ENCODE results near the gene TMEM120A.

Gene TMEM120A

GRCh38 chr7:75992083-75992755, 2.2 kb downstream of the TMEM120A start:
- in situ Hi-C loops (cut with HindIII; ENCODE audit: low pct_ligation_motif_present, low sequenced_read_pairs), result no loop called here
- H3K36me3 ChIP-seq (replicated peaks), result peaks cover 6% of the 10 kb centered on the region
- H3K27ac ChIP-seq, result no peak overlapping the region
- H3K27me3 ChIP-seq (replicated peaks), result no peaks in the 10 kb centered on the region
- no peak for TF ChIP-seq CTCF (IDR thresholded peaks at IDR 0.05; ENCODE audit: low read depth, low read length, missing control alignments)
- H3K4me3 ChIP-seq (ENCODE audit: low read depth, low read length), result no peak overlapping the region
- DNase-seq, result no peak

GRCh38 chr7:75991531-75992082, 2.8 kb downstream of the TMEM120A start:
- Histone ChIP-seq H3K36me3 (replicated peaks) (peaks cover 12% of the 10 kb centered on the region), H3K27ac (no peak overlapping the region), H3K27me3 (replicated peaks) (no peaks in the 10 kb centered on the region), H3K4me3 (ENCODE audit: low read depth, low read length) (no peak overlapping the region)
- DNase-seq, result no peak
- in situ Hi-C loops (cut with HindIII; ENCODE audit: low pct_ligation_motif_present, low sequenced_read_pairs), result no loop called here
- no peak for TF ChIP-seq CTCF (IDR thresholded peaks at IDR 0.05; ENCODE audit: low read depth, low read length, missing control alignments)

- no peak for TF ChIP-seq CTCF (IDR thresholded peaks at IDR 0.05; ENCODE audit: low read depth, low read length, missing control alignments)
- peaks cover 28% of the 10 kb centered on the region for H3K36me3 ChIP-seq (replicated peaks)
Observed at GRCh38 chr7:75989500-75990388, 4.7 kb downstream of the TMEM120A start.

GRCh38 chr7:75988568-75989499, 5.6 kb downstream of the TMEM120A start:
- peaks cover 35% of the 10 kb centered on the region for H3K36me3 ChIP-seq (replicated peaks)

More at GRCh38 chr7:75989500-75990388, 4.7 kb downstream of the TMEM120A start:
- no peaks in the 10 kb centered on the region for H3K27me3 ChIP-seq (replicated peaks)
- no peak for DNase-seq
- H3K4me3 ChIP-seq (ENCODE audit: low read depth, low read length), result no peak overlapping the region
- no peak overlapping the region for H3K27ac ChIP-seq
- in situ Hi-C loops (cut with HindIII; ENCODE audit: low pct_ligation_motif_present, low sequenced_read_pairs), result no loop called here

More at GRCh38 chr7:75988568-75989499, 5.6 kb downstream of the TMEM120A start:
- no peak for TF ChIP-seq CTCF (IDR thresholded peaks at IDR 0.05; ENCODE audit: low read depth, low read length, missing control alignments)
- in situ Hi-C loops (cut with HindIII; ENCODE audit: low pct_ligation_motif_present, low sequenced_read_pairs), result no loop called here
- no peaks in the 10 kb centered on the region for H3K27me3 ChIP-seq (replicated peaks)
- no peak overlapping the region for H3K27ac ChIP-seq
- DNase-seq, result no peak
- H3K4me3 ChIP-seq (ENCODE audit: low read depth, low read length), result no peak overlapping the region
